ENCODE results near the gene SMARCB1.
A peak's percentile ranks its signal among the peaks of the same experiment; 100 is the strongest.

Gene SMARCB1

DNA sequence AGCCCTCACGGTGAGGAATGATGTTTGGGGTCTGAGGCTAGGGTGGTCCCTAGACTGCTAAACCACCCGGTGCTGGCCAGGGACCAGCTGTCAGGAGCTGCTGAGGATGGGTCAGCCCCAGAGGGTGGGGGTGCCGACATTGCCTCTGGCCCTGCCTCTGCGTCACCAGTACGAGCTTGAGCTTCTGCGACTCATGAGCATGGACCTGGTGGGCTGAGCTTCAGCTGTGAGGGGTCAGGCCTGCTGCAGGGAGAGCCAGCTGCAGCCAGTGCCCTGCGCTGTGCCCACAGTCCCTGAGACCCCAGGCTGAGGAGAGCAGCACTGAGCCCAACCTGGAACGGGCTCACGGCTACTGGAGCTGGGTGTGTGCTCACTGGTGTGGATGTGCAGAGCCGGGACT is 45.0 kb downstream of the SMARCB1 start:
- DNase-seq (ENCODE audit: low read depth, low spot score) = no peak

DNA sequence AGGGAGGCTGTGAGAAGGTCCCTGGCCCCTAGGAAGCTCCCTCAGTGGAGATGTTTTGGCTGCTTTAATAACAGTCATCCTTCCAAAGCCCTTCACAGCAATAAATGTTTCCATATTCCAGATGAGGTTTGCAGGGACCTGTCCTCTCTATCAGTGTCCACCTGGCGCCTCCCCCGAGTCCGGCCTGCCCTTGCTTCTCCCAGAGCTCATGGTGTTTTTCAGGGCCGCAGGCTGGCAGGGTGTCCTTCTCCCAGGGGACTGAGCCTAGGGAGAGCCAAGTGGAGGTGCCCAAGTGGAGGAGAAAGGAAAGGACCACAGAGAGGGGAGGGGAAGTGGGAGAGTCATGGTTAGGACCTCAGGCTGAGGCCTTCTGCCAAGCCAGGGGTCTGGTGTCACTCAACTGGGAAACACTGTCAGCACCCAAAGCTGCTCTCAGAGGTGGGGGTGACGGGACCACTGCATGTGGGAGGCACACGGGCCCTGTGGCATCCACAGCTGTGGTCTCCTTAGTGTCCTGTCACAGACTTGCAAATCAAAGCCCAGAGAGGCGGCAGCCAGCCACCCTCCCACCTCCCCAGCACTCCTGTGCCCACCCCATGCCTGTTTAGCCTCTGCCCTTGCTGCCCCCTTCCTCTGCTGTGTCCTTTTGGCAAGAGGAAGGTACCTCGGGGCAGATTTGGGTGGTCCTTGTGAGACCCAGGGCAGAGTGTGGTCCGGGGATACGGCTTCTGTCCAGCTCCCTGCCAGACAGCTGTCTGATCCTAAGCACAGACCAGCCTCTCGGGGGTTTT is 45.7 kb downstream of the SMARCB1 start:
- no peak for DNase-seq (ENCODE audit: low read depth, low spot score)

DNA sequence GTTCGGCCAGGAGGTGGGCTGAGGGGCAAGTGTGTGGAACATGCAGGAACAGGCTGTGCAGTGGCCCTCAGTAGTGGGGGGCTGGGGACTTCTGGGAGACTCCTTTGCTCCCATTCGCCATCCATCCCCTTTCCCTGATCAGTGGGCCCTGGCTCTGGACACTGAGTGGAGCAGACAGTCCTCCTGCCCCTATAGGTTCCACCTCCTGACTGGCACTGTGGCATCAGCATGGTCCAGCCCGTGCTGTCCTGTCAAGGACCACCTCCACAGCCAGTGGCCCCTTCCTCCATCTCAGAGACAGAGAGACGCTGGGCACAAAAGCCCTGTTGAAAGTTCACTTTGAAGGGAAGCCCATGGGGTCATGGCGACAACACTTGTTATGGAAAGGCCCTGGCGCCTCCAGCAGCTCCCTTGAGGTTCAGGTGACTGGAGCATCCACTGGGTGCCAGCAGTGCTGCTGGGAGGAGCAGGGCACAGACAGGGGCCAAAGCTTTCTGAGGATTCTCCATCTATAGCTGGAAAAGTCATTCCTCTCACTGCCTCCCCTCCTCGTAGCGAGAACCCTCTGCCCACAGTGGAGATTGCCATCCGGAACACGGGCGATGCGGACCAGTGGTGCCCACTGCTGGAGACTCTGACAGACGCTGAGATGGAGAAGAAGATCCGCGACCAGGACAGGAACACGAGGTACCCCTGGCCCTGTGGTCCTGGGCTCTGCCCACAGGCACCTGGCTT is 46.4 kb downstream of the SMARCB1 start:
- no peak for DNase-seq (ENCODE audit: low read depth, low spot score)

DNA sequence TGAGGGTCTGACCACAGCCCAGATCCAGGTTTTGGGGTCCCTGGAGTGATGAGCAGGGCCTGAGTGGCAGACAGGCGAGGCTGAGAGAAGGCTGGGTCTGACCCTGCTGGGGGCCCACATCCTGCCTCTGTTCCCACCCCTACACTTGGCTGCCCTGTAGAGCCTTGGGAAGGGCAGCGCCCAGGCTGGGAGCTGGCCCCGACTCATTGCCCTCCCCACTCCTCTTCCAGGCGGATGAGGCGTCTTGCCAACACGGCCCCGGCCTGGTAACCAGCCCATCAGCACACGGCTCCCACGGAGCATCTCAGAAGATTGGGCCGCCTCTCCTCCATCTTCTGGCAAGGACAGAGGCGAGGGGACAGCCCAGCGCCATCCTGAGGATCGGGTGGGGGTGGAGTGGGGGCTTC is 47.1 kb downstream of the SMARCB1 start:
- no peak for DNase-seq (ENCODE audit: low read depth, low spot score)

DNA sequence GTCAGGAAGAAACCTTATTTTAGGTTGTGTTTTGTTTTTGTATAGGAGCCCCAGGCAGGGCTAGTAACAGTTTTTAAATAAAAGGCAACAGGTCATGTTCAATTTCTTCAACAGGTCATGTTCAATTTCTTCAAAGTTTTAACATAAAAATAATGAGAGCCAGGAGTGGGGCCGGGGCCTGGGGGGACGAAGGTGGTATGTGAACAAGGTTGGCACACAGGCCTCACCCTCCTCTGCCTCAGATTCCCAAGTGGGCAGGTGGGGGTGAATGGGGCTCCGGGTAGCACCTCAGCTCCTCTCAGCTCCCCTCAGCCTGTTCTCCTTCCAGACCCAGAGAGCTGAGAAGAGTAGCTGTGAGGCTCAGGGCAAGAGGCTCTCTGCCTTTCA is 47.6 kb downstream of the SMARCB1 start:
- no peak for DNase-seq (ENCODE audit: low read depth, low spot score)

DNA sequence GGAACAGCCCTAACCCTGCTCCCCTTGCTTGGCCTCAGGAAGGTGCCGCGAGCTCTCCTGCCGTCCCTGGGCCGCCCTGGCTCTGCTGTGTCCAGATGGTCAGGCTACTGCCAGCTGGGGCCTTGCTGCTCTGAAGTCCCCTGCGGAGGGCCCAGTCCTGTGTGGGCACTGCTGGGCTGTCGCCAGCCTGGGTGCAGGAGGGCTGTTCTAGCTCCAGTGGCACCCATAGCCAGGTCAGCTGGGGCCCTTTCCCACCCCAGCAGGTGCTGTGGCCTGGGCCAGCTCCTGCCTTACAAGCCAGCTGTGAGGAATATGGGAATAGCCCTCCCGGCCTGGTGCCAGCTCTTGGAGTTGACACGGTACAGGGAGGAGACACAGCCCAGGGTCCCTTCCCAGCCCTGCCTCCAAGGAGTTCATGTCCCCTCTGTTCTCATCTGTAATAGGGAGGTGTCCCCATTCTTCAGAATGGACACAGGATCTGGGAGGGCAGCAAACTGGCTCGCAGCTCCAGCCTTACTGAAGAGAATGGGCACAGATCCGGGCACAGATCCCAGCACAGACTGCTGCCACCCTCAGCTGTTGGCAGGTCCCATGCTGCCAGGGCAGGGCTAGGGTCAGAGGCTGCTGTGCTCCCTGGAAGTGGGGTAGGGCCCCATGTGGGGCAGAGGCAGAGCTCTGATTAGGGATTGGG is 48.2 kb downstream of the SMARCB1 start:
- no peak for DNase-seq (ENCODE audit: low read depth, low spot score)

DNA sequence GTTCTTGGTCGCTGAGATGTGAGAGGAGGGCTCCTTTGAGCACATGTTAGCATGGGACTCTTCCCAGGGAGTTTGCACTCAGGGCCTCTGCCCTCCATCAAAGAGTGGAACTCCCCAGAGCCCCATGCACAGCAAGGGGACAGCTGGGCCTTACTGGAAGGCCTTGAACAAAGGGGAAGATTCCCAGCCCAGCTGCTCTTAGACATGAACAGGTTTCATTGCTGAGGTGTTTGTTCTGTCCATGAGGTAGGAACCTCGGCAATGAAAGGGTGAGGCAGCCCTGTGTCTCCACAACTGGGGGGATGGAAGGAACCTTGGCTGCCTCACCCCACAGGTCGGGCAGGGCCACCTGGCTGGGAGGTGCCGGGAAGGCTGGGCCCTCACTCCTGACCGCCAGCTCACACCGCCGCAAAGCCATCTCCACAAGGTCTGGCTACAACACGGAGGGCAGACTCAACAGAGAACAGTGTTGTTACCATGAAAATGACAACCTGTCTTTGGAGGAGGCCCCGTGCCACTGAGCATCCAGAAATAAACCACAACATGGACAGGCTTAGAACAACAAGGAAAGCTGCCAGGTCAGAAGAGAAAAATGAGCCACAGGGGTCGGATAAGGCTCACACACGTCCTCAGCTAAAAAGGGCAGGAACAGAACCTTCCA is 48.8 kb downstream of the SMARCB1 start:
- DNase-seq (ENCODE audit: low read depth, low spot score) = no peak

DNA sequence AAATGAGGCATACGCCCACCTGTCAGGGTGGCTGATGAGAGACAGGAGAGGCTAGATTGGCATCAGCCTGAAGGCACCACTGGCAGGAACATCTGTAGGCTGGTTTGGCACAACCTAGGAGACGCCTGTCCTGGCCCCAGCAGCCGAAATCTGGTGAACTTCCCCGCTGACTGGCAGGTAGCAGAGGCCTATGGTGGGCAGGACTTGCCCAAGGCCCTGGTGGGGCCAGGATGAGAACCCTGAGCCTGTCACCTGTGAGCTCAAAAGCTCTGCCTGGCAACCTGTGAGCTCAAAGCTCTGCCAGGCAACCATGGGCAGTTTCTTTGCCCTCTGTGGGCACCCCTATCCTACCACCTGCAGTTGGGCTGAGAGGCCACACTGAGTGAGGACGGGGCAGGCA is 49.5 kb downstream of the SMARCB1 start:
- DNase-seq (ENCODE audit: low read depth, low spot score) = no peak

DNA sequence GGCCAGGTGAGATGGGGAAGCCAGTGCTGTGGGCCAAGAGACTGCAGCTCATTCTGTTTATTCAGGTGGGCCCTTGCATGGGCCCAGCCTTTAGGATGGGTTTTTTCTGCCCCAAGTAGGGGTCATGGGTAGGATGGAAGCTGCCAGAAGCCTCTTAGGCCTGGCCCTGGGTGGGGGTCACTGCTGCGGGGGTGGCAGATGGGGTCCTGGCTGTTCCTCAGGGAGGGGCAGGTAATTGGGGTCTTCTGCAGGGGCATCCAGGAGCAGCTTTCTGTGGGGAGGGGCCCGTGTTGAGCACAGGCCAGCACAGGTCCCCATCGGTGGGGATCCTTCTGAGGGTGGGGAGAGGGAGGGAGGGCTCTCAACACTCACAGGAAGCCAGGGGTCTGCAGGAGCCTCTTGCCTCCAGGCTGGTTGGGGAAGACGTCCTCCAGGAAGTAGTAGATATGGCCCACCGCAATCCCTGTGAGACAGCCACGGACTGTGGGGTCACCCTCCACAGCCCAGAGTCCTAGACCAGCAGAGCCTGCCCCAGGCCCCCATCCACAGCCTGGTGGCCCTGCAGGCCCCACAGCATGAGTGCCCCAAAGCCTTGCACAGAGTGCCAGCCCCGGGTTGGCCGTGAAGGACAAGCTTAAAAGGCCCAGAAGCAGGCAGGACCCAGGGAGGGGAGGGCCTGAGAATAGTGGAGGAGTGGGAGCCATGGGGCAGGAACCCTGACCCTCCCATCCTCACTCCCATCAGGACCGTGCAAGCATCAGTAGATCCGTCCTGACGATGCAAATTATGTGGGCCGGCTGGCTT is 50.1 kb downstream of the SMARCB1 start:
- DNase-seq (ENCODE audit: low read depth, low spot score) = no peak

DNA sequence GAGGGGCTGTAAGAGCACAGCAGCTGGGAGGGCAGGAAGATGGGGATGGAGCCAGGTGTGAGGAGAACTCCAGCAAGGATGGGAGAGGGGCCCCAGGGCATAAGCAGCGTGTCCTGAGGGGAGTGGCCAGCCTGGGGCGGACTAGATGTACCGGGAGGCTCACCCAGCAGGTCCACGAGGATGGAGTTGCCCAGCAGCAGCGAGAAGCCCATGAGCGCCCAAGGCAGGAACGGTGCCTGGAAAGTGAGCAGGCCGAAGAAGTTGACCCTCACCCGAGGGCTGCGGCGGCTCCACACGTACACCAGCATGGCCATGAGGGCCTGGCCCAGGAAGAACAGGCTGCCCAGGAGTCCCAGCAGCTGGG is 50.7 kb downstream of the SMARCB1 start:
- no peak for DNase-seq (ENCODE audit: low read depth, low spot score)

DNA sequence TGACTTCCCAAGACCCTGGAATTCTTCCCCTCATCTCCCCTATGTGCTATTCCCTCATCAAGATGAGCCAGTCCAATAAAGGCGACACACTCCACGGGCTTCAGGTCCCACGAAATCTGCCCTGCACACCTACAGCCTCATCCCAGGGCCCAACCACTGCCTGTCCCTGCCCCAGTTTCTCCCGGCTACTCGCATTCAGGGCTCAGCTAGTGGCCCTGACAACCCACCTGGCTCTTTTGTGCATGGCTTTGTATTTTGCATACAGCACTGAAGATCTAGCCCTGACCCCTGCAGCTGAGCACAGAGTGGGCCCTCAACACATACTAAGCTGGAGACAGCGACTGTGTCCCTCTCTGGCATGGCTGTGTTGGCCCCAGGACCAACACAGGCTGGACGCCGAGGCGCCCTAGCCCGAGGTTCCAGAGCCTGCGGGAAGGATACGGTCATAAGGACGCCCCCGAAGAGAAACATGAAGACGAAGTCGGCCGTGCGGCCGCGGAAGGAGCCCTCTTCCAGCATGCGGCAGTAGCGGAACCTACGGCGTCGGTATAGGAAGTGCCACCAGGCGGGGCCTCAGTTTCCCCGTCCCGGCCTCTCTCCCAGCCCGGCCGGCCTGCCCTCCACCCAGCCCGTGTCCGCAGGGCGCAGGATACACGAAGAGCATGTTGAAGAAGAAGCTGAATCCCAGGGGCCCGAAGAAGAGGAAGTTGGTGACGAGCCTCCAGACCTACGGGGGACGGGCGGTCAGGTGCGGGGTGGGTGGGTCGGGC is 51.3 kb downstream of the SMARCB1 start:
- DNase-seq (ENCODE audit: low read depth, low spot score) = no peak

DNA sequence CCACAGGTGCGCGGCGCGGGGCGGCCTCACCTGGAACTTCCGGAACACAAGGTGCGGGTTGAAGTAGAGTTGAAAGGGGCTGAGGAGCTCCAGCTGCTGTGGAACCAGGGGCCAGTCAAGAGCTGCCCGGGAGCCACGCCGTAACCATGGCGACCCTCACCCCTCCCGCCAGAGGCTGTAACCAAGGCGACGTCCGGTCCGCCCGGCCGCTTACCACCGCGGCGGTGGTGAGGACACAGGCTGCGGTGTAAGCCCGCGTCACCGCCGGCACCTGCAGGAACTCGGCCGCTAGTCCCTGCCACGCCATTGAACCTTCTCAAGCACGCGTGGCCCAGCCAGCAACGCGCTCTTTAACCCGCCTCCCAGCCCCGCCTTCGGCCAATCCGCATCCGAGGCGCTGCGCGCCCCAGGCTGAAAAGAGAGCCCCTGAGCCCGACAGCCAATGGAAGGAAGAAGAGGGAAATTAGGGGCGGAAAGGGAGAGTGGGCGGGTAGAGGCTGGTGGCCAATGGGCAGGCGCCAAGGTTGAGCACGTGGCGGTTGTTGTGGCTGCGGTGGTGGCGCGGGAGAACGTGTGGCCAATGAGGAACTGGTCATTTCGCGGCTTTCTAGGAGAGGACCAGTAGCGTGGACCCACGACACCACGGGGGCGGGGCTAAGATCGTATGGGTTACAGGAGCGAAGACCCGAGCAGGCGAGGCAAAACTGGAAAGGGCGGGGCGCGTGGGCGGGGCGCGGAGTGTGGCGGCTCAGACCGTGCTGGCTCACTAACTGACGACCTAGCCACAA is 52.1 kb downstream of the SMARCB1 start, which contains the start of gene DERL3:
DERL3 (minus strand) TSS at position 326 of the 788 bp plus-strand sequence; CDS start at position 307, 19 bp downstream.
- peak; percentile 95 for DNase-seq (ENCODE audit: low read depth, low spot score)

DNA sequence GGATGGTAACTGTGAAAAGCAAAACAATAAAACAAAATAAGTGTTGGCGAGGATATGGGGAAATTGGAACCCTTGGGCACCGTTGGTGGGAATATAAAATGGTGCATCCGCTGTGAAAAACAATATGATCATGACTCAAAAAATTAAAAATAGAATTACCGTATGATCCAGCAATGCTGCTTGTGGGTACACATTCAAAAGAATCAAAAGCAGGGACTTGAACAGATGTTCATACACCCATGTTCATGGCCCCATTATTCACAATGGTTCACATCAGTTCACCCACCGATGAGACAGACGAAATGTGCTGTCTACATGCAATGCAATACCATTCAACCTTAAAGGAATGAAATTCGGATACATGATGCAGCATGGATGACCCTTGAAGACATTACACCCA is 53.3 kb downstream of the SMARCB1 start:
- no peak for DNase-seq (ENCODE audit: low read depth, low spot score)

DNA sequence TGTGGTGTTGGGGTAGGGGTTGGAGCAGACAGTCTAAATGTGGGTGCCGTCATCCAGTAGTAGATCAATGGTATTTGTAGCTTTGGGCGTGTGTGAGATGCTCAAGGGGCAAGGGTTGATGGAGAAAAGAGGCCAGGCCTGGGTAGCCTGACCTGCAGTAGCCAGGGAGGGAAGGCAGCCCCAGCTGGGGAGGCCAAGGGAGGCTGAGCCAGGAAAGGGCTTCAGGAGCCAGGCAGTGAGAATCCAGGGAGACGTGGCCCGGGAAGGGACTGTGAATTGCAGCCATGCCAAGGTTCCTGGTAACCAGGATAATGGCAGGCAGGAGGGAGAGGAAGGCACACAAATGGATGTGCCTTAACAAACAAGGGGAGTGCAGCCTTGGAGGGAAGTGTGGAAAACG is 54.5 kb downstream of the SMARCB1 start:
- no peak for DNase-seq (ENCODE audit: low read depth, low spot score)

DNA sequence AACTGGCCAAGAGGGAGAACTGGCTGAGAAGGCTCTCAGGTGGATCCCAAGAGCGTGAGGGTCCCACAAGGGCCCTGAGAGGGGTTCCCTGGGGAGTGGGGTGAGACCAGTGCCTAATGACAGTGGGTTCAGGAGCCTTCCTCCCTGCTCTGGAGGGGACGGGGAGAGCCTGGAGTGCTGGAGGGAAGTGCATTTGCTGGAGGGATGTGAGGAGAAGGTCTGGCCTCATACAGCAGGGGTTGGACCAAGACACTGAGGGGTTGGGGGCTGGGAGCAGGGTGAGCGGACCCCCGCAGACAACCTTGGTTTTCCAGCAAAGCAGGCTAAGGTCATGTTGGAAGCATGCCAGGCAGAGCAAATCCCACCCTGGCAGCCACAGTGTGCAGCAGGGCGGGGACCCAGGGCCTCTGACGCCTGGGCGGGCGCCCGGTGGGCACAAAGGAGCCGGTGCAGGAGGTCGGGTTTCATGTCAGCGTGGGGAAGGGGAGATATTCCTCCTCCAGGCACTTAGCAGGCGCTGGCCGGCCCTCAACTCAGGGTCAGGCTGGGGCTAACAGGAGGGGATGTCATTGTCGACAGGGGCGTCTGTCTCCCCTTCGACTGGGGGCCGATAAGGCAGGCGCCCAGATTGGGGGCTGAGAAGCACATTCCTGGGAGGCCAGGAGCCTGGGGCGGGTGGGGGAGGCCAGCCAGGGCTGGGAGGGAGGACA is 55.1 kb downstream of the SMARCB1 start:
- no peak for DNase-seq (ENCODE audit: low read depth, low spot score)

DNA sequence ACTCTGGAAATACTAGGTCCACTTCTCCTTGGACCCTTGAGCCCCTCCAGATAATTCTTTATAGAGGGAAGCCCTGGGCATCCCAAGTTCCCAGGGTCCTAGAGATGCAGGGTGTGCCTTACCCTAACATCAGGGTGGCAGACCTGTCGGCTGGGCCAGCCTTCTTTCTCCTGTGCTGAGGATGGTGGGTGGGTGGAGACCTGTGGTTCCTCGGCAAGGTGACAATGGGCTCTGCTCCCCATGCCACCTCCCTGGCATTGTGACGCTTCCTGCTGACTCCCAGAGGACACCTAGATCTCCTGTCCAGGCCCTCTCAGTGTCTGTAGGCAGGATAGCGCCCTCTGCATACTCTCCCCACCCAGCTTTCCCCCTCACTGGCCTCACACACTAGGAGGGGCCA is 55.8 kb downstream of the SMARCB1 start:
- no peak for DNase-seq (ENCODE audit: low read depth, low spot score)

DNA sequence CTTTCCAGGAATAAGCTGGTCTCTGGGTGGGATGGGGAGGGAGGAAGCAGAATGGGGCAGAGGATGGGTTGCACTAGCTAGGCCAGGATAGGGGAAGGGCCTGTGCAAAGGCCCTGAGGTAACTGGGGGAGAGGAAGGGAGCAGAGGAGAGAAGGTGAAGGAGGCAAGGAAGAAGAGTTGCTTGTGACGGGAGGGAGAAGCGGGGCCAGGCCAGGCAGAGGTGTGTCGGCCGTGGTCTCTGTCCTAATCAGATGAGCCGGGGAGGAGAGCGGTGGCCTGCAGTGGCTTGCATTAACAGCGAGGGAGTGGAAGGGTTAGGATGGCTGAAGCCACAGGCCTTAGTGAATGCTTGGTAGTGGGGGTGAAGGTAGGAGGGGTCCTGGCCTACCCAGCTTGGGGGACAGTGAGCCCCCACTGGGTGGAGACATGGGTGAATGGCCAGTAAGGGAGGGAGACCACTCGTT is 58.0 kb downstream of the SMARCB1 start:
- no peak for DNase-seq (ENCODE audit: low read depth, low spot score)

DNA sequence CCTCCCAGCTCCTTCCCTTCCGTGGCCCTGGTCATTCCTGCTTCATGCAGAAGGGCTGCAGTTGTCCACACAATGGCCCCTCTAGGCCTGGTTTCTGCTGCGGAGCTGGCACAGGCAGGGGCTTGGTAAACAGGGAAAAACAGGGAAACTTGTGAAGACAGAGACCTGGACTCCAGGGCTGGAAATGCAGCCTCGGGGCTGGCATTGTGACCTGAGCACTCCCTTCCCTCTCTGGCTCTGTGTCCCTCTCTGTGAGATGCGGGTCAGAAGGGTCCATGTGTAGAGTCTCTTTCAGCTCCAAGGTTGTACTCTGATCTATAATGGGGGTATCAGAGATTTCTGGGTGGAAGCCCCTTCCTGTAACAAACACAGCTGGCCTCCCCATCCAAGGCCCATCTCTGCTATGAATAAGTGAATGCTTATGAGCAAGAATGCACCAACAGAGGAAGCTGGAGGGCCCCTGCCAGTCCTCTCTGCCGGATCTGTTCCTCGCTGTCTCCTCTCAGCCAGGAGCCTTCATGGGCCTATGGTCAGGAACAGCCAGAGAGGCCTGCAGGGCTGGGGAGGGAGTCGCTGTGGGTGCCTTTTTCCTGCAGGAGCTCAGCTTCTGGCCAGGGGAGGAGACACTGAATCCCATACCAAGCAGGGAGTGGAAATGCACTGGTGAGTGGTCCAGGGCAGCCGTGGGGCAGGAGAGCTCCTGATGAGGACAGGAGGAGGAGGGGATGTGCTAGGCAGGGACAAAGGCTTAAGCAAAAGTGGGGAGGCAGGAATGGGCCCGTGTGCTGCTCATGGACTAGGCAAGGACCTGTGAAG is 58.7 kb downstream of the SMARCB1 start:
- DNase-seq (ENCODE audit: low read depth, low spot score) = no peak
